Ishikawa (cell line): ENCODE data around the gene GALNT2.

Source experiments
- EP300 ChIP-seq: IDR thresholded peaks from 2 replicates; pipeline ENCODE4 v1.6.1; 2012; ENCODE audit warnings: borderline replicate concordance
- FOXM1 ChIP-seq: IDR thresholded peaks from 2 replicates; pipeline ENCODE4 v1.6.1; 2012; ENCODE audit warnings: low read depth, borderline replicate concordance
- MAX ChIP-seq: IDR thresholded peaks from 2 replicates; pipeline ENCODE4 v1.6.1; 2012
- TAF1 ChIP-seq: IDR thresholded peaks from 2 replicates; pipeline ENCODE4 v1.6.1; 2012; ENCODE audit warnings: low read depth, mild to moderate bottlenecking
- TEAD4 ChIP-seq: IDR thresholded peaks from 2 replicates; pipeline ENCODE4 v1.6.1; 2012

- no peak for TF ChIP-seq TAF1
- TF ChIP-seq EP300, result no peak
- no peak for TF ChIP-seq MAX
- TF ChIP-seq TEAD4, result no peak
- TF ChIP-seq FOXM1, result no peak
Measured at GRCh38 chr1:230170153-230170547, 103.1 kb downstream of the GALNT2 start.
